NCI-H1092 treated with DMSO at 0.1 percent for 48 hours (cell line): ENCODE measurements around the gene TAF4.
A peak's percentile ranks its signal among the peaks of the same experiment; 100 is the strongest.
"Not testable (repeated sequence)": the region's sequence is repeated elsewhere in the genome, so short reads cannot be mapped to it uniquely, and the experiment has no call there.

ENCODE experiments used
- DNase-seq: peaks from one replicate; lab custom pipeline; 2025; lab: John Stamatoyannopoulos, UW

Gene TAF4

GRCh38 chr20:61958773-61959700 is 106.6 kb downstream of the TAF4 start:
- no peak for DNase-seq

DNA sequence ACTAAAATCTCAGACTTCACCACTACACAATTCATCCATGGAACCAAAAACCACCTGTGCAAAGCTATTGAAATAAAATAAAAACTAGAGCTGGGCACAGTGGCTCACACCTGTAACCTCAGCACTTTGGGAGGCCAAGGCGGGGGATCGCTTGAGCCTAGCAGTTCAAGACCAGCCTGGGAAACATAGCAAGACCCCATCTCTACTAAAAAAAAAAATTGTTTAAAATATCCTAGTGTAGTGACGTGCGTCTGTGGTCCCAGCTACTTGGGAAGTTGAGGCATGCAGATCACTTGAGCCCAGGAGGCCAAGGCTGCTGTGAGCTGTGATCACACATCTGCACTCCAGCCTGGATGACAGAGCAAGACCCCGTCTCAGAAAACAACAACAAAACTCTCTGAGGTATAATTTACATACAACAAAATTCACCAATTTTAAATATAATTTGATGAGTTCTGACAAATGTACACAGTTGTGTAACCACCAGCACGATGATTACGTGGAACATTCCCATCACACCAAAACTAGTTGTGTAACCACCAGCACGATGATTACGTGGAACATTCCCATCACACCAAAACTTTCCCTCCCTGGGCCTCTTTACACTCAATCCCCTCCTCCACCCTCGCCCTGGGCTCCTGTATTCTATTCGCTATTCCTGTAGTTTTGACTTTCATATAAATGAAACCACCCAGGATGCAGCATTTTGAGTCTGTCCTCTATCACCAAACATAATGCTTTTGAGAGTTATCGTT is 107.5 kb downstream of the TAF4 start:
- DNase-seq: no peak

GRCh38 chr20:61956396-61957342 is 109.0 kb downstream of the TAF4 start:
- no peak for DNase-seq

- DNase-seq: no peak
These were observed 109.8 kb downstream of the TAF4 start for GRCh38 chr20:61955668-61956395.

DNA sequence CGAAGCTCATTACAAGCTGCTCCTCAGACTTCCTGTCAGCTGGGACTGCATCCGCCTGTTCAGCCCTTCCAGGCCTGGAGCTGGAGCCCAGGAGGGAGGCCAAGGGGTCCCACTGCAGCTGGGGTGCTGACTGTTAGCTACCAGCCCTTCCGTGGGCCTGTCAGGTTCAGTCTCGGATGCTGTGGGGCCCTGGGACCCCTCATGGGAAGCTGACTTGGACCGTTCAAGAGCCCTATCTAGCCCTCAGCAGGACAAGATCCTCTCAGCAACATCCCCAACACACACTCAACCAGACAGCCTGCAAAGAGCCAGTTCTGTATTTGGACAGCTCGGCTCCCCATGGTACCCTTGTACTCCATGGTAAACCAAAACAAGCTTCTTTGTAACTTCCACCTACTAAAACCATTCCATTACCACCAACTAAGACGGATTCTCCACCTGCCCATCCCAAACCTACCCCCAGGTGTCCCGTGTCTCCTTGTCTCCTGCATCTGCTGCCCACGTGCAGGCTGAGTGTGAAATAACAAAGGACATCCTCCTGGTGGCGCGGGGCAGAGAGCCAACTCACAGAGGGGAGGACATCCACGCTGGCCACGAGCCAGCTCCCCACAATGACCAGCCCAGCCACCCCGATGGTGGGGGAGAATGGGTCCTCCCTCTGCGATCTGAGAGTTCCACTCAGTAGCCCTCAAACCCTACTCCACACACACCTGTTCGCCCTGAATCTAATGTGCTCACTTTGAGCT is 111.2 kb downstream of the TAF4 start:
- DNase-seq: peak; percentile 89

DNA sequence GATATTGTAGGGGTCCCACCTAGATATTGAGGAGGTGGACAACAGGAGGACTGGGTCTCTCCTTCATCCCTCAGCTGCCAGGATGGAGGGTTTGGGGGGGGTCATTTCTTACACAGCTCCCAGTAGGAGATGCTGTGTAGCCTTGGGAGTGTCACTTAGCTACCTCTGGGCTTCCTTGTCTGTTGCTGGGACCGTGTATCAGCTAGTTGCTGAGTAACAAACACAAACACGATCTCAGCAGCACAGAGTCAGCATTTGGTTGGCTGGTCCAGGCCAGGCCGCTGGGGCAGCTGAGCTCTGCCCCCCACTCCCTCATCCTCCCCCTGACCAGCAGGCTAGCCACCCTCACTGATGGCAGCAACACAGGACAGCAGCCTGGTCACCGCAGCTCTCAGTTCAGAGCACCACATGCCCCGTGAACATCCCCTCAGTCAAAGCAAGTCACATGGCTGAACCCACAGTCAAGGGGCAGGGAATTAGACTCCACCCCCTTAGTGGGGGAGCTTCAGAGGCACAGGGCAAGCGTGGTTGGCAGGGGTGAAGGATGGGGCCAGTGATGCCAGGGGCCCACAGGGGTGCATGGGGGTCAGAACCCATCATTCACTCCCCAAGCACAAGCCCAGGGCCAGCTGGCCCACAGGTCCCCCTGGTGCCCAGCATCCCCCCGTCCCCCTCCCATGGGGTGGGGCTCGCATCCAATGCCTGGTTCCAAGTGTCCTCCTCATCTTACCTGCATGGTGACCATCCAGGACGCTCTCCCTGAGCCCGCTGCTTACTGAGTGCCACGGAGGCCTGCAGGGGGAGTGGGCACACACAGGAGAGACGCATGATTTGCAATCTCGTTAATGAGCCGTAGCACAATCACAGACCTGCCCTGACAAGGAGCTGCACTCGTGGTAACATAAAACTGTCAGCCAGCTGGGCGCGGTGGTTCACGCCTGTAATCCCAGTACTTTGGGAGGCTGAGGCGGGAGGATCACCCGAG is 112.4 kb downstream of the TAF4 start:
- DNase-seq: peak; percentile 15

DNA sequence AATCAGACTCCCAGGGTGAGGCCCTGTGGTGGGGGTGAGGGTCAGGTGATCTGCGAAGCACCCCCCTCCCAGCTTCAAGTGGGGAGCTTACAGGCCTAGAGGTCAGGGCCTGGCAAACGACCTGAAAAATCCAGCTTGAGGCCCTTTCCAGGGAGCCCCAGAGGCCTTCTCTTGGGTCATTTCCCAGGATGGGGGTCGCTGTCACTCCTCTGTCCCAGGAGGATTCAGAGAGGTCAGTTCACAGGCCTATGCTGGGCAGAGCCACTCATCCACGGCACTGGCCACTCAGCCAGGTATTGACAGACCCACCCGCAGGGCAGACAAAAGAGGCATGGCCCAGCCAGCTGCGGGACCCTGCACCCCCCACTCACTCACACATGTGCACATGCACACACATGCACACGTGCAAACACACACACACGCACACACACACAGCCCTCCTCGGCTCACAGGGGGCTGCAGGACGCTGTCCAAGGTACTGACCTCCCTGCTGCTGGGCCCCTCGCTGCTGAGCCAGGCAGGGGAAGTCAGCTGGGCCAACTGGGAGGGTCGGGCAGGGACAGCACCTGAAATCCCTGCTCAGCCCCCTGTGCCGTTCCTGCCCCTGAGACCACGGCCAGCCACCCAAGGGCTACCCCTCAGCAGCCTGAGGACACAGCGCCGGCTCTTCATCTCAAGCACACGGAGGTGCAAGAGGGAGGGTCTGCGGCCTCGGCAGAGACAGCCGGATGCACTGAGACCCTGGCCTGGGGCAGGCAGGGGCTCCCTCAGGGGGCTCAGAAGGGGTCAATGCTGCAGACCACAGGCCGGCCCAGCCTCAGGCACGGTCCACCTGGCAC is 113.8 kb downstream of the TAF4 start:
- DNase-seq: no peak

DNA sequence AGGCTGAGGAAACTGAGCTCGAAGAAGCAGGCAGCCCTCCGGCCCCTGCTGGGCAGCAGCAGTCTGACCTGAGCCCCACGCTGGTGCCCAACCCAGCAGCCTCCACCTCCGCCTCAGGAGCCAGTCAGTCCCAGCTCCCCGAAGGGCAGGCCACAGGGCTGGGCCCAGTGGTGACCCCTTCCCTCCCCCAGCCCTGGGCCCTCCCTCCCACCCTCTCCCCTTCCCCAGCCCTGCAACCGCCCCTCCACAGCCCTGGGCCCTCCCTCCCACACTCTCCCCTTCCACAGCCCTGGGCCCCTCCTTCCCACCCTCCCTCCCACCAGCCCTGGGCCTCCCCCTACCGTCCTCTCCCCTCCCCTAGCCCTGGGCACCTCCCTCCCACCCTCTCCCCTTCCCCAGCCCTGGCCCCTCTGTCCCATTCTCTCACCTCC is 115.0 kb downstream of the TAF4 start:
- DNase-seq: no peak

- DNase-seq: no peak
These were observed 115.7 kb downstream of the TAF4 start for GRCh38 chr20:61949714-61950640.

DNA sequence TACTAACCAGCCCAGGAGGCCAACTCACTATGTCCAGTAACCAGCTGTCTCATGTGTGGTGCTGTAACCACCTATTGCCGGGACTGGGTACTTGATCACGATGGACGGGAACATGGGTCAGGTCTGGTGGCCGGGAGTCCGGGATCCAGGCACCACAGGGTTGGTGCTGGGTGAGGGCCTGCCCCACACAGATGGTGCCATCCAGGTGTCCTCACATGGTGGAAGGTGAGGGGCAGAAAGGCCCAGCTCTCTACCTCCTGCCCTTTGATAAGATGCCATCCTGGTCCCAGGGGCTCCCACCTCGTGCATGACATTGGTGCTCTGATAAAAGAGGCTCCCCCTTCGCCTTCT is 116.3 kb downstream of the TAF4 start:
- DNase-seq: no peak

DNA sequence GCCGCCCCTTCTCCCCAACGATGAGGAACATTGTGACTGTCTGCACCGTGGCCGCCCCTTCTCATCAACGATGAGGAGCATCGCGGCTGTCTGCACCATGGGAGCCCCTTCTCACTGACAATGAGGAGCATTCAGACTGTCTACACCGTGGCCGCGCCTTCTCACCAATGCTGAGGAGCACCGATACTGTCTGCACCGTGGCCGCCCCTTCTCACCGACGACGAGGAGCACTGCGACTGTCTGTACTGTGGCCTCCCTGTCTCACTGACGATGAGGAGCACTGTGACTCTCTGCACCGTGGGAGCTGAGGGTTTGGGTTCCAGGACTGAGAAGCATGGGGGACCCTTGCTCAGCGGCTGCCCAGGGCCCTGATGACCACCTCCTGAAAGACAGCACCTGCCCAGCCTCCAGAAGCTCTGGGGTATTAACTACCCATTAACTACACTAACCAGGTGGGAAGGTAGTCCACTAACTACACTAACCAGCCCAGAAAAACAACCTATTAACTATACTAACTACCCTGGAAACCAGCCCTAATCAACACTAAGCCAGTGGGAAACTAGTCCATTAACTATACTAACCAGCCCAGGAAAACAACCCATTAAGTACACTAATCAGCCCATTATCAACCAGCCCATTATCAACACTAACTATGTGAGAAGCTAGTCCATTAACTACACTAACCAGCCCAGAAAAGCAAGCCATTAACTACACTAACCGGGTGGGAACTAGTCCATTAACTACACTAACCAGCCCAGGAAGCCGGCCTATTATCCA is 116.9 kb downstream of the TAF4 start:
- DNase-seq: no peak

DNA sequence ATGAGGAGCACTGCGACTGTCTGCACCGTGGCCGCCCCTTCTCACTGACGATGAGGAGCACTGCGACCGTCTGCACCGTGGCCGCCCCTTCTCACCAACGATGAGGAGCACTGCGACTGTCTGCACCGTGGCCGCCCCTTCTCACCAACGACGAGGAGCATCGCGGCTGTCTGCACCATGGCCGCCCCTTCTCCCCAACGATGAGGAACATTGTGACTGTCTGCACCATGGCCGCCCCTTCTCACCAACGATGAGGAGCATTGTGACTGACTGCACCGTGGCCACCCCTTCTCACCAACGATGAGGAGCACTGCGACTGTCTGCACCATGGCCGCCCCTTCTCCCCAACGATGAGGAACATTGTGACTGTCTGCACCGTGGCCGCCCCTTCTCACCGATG is 117.6 kb downstream of the TAF4 start:
- DNase-seq: not testable (repeated sequence)

GRCh38 chr20:61945495-61945894 is 120.2 kb downstream of the TAF4 start:
- not testable (repeated sequence) for DNase-seq

GRCh38 chr20:61944967-61945366 is 120.7 kb downstream of the TAF4 start:
- not testable (repeated sequence) for DNase-seq

- no peak for DNase-seq
These were observed 123.2 kb downstream of the TAF4 start for GRCh38 chr20:61942526-61942925.

- no peak for DNase-seq
These were observed 123.8 kb downstream of the TAF4 start for GRCh38 chr20:61941721-61942405.
